Astrocyte (in vitro differentiated cells and primary cell): ENCODE results near the gene PHYKPL. TPM values are rescaled to one million over a fixed set of nuclear protein-coding genes. Genes with fewer than 3 reads are reported as not detected.

Experiments
- DNase-seq: peaks from one replicate; pipeline ENCODE4 v3.0.0-alpha.2; 2010; ENCODE audit warnings: low read depth
- FAIRE-seq: peaks from 2 replicates; lab custom pipeline; 2011; peaks lifted over from hg19 to GRCh38; lab: Jason Lieb, UNC
- H2AFZ ChIP-seq: 2 replicates; pipeline ENCODE4 v1.6.0; 2012; ENCODE audit warnings: low read depth, low read length, inconsistent platforms
- H3K27ac ChIP-seq: 2 replicates; pipeline ENCODE4 v1.5.1; 2011; ENCODE audit warnings: low read depth, low read length, inconsistent platforms
- H3K27me3 ChIP-seq: 2 replicates; pipeline ENCODE4 v1.6.0; 2011; ENCODE audit warnings: low read length, inconsistent platforms; ENCODE audit not compliant: insufficient read depth
- H3K36me3 ChIP-seq: 2 replicates; pipeline ENCODE4 v1.5.1; 2011; ENCODE audit warnings: low read length, inconsistent platforms; ENCODE audit not compliant: insufficient read depth
- H3K4me1 ChIP-seq: 2 replicates; pipeline ENCODE4 v1.5.1; 2011; ENCODE audit warnings: low read length, inconsistent platforms; ENCODE audit not compliant: insufficient read depth
- H3K4me2 ChIP-seq: 2 replicates; pipeline ENCODE4 v1.6.0; 2012; ENCODE audit warnings: low read length, inconsistent platforms
- H3K4me3 ChIP-seq: 2 replicates; pipeline ENCODE4 v1.5.1; 2011; ENCODE audit warnings: low read depth, mild to moderate bottlenecking, low read length, inconsistent platforms; ENCODE audit not compliant: insufficient read depth
- H3K79me2 ChIP-seq: 2 replicates; pipeline ENCODE4 v1.6.0; 2012; ENCODE audit warnings: mild to moderate bottlenecking, low read length, inconsistent platforms; ENCODE audit not compliant: insufficient read depth
- H3K9ac ChIP-seq: 2 replicates; pipeline ENCODE4 v1.6.0; 2012; ENCODE audit warnings: mild to moderate bottlenecking, low read length, inconsistent platforms
- H3K9me3 ChIP-seq: 2 replicates; pipeline ENCODE4 v1.5.1; 2012; ENCODE audit warnings: low read depth, mild to moderate bottlenecking, low read length, inconsistent platforms; ENCODE audit not compliant: insufficient read depth
- H4K20me1 ChIP-seq: 2 replicates; pipeline ENCODE4 v1.6.0; 2012; ENCODE audit warnings: low read length, inconsistent platforms; ENCODE audit not compliant: insufficient read depth
- H3K27ac Mint-ChIP-seq: one replicate; pipeline ENCODE4 v1.8.0; 2021; ENCODE audit warnings: mild to moderate bottlenecking, mixed read lengths; ENCODE audit not compliant: unreplicated experiment
- H3K27me3 Mint-ChIP-seq: one replicate; pipeline ENCODE4 v1.8.0; 2021; ENCODE audit warnings: low read depth, mixed read lengths; ENCODE audit not compliant: unreplicated experiment
- H3K36me3 Mint-ChIP-seq: one replicate; pipeline ENCODE4 v1.8.0; 2021; ENCODE audit warnings: low read depth, mixed read lengths; ENCODE audit not compliant: unreplicated experiment
- H3K4me1 Mint-ChIP-seq: one replicate; pipeline ENCODE4 v1.8.0; 2021; ENCODE audit warnings: low read depth, mixed read lengths; ENCODE audit not compliant: unreplicated experiment
- H3K4me3 Mint-ChIP-seq: one replicate; pipeline ENCODE4 v1.8.0; 2021; ENCODE audit warnings: mild to moderate bottlenecking, moderate library complexity, mixed read lengths; ENCODE audit not compliant: unreplicated experiment
- H3K9me3 Mint-ChIP-seq: one replicate; pipeline ENCODE4 v1.8.0; 2021; ENCODE audit warnings: mild to moderate bottlenecking, mixed read lengths; ENCODE audit not compliant: unreplicated experiment
- CTCF ChIP-seq: IDR thresholded peaks from 2 replicates; pipeline ENCODE4 v1.5.1; 2011; ENCODE audit warnings: low read depth, mild to moderate bottlenecking, inconsistent platforms, low read length, moderate library complexity; ENCODE audit not compliant: insufficient read depth
- EZH2 ChIP-seq: IDR thresholded peaks from 2 replicates; pipeline ENCODE4 v1.6.1; 2012; ENCODE audit warnings: mild to moderate bottlenecking, low read length, inconsistent platforms; ENCODE audit not compliant: insufficient read depth
- total RNA-seq: library from RNA; stranded (reverse); gene quantifications from 2 replicates; pipeline ENCODE4 v1.2.1, GENCODE V29; 2021

Gene PHYKPL
- total RNA-seq, 1 donor from 2014 or later: 26.5 TPM

DNA sequence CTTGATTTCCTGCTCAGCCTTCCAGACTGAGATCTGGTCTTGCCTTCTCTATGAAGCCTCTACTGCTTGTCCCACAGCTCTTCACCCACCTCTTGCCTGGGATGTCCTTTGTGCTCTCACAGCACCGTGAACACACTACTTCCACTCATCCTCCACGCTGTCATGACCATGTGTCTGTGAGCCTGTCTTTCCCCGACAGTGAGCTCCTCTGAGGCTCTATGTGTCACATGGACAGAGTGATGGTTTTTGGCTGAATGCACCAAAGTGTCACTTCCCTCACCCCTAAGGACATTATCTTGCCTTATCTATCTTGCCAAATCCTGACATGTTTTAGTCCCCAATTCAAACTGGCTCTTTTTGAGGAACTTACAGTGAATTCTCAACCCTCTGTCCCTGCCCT is 11.3 kb downstream of the PHYKPL start:
- Histone ChIP-seq H3K79me2 (peaks cover 11% of the 10 kb centered on the region), H3K4me2 (no peak overlapping the region), H3K4me1 (no peaks in the 10 kb centered on the region), H2AFZ (no peak overlapping the region), H3K9me3 (no peaks in the 10 kb centered on the region), H3K4me3 (no peak overlapping the region), H3K27ac (no peak overlapping the region), H4K20me1 (peaks cover 36% of the 10 kb centered on the region), H3K9ac (no peak overlapping the region), H3K36me3 (peaks cover 17% of the 10 kb centered on the region), H3K27me3 (no peaks in the 10 kb centered on the region)
- Mint-ChIP-seq H3K4me3 (no peak overlapping the region), H3K27me3 (no peaks in the 10 kb centered on the region), H3K9me3 (peaks cover 7% of the 10 kb centered on the region), H3K27ac (no peak overlapping the region), H3K36me3 (peaks cover 18% of the 10 kb centered on the region), H3K4me1 (peaks cover 4% of the 10 kb centered on the region)
- FAIRE-seq (no peak), DNase-seq (no peak)
- no peak for TF ChIP-seq CTCF
- no peak for TF ChIP-seq EZH2

DNA sequence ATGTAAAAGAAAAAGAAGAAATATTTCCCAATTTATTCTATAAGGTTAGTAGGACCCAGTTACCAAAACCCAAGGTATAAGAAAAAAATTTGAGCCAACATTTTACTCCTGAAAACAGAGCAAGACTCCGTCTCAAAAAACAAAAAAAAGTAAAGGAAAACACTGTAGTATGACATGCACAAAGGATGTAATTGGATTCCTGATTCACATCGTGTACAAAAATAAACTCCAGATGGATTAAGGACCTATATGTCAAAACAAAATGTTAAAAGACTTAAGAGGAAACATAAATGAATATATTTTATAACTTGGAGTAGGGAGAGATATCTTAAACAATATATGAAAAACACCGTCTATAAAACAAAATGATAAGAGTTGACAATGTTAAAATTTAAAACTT is 13.8 kb downstream of the PHYKPL start:
- Mint-ChIP-seq H3K36me3 (peaks cover 15% of the 10 kb centered on the region), H3K4me1 (peaks cover 4% of the 10 kb centered on the region), H3K9me3 (peaks cover 4% of the 10 kb centered on the region), H3K27ac (no peak overlapping the region), H3K27me3 (no peaks in the 10 kb centered on the region), H3K4me3 (no peak overlapping the region)
- peaks cover 15% of the 10 kb centered on the region for H3K79me2 ChIP-seq
- no peak overlapping the region for H3K27ac ChIP-seq
- DNase-seq (no peak), FAIRE-seq (no peak)
- H3K9ac ChIP-seq: no peak overlapping the region
- no peak overlapping the region for H2AFZ ChIP-seq
- TF ChIP-seq CTCF (no peak), EZH2 (no peak)
- no peaks in the 10 kb centered on the region for H3K4me1 ChIP-seq
- H3K27me3 ChIP-seq: no peaks in the 10 kb centered on the region
- no peak overlapping the region for H3K4me3 ChIP-seq
- H4K20me1 ChIP-seq: peaks cover 40% of the 10 kb centered on the region
- H3K9me3 ChIP-seq: no peaks in the 10 kb centered on the region
- no peak overlapping the region for H3K4me2 ChIP-seq
- H3K36me3 ChIP-seq: peaks cover 32% of the 10 kb centered on the region

GRCh38 chr5:178218237-178218776 is 14.3 kb downstream of the PHYKPL start:
- H3K4me1 Mint-ChIP-seq: peaks cover 5% of the 10 kb centered on the region
- Histone ChIP-seq H3K9ac (no peak overlapping the region), H3K4me1 (no peaks in the 10 kb centered on the region), H3K27ac (no peak overlapping the region), H3K4me2 (no peak overlapping the region), H3K36me3 (peaks cover 37% of the 10 kb centered on the region), H3K27me3 (no peaks in the 10 kb centered on the region), H3K4me3 (no peak overlapping the region), H3K9me3 (no peaks in the 10 kb centered on the region), H2AFZ (no peak overlapping the region), H3K79me2 (peaks cover 20% of the 10 kb centered on the region), H4K20me1 (peaks cover 42% of the 10 kb centered on the region)
- FAIRE-seq (no peak), DNase-seq (no peak)
- peaks cover 2% of the 10 kb centered on the region for H3K9me3 Mint-ChIP-seq
- peaks cover 16% of the 10 kb centered on the region for H3K36me3 Mint-ChIP-seq
- TF ChIP-seq CTCF (no peak), EZH2 (no peak)
- H3K27me3 Mint-ChIP-seq: no peaks in the 10 kb centered on the region
- no peak overlapping the region for H3K4me3 Mint-ChIP-seq
- no peak overlapping the region for H3K27ac Mint-ChIP-seq
